Fibroblast of peridontal ligament (primary cell): Measurements from ENCODE around the gene SNRPD3.
A peak's percentile ranks its signal among the peaks of the same experiment; 100 is the strongest.
"Not testable (repeated sequence)": the region's sequence is repeated elsewhere in the genome, so short reads cannot be mapped to it uniquely, and the experiment has no call there.

ENCODE experiments used
- DNase-seq: peaks from one replicate; pipeline ENCODE4 v3.0.0-alpha.2; 2010; ENCODE audit errors: extremely low read depth

SNRPD3 gene

DNA sequence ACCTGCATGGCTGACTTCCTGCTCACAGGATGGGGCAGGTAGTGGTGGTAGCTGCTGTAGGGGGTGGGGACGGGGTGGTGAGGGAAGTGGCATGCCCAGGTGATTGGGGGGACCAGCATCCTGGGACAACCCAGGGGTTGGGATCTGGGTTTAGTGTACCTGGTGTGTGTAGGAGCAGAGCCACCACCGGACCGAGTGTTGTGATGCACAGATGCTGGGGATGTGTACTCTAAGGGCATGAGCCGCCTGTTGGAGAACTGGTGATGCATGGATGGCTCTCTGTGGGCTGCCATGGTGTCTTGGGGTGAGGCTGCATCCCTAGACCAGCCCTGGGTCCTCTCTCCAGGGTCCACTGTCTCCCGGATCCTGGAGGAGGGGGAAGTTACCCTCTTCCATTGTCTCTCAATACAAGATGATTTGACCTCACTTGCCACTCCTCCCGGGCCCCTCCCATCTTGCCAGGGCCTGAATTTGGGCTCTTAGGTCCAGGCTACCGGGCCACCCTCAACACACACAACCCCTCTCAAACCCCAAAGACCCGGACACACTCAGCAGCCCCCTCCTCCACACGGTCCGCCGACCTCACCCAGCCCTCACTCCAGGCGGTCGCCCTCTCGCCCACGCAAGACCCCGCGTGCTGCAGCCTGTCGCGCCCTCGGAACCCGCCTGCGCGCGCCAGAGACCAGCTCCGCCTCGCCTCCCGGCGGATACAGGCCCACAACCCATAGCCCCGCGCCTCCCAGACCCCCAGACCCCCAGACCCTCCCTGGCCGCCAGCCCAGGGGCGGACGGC is 36.5 kb downstream of the SNRPD3 start:
- DNase-seq: peak; percentile 25

DNA sequence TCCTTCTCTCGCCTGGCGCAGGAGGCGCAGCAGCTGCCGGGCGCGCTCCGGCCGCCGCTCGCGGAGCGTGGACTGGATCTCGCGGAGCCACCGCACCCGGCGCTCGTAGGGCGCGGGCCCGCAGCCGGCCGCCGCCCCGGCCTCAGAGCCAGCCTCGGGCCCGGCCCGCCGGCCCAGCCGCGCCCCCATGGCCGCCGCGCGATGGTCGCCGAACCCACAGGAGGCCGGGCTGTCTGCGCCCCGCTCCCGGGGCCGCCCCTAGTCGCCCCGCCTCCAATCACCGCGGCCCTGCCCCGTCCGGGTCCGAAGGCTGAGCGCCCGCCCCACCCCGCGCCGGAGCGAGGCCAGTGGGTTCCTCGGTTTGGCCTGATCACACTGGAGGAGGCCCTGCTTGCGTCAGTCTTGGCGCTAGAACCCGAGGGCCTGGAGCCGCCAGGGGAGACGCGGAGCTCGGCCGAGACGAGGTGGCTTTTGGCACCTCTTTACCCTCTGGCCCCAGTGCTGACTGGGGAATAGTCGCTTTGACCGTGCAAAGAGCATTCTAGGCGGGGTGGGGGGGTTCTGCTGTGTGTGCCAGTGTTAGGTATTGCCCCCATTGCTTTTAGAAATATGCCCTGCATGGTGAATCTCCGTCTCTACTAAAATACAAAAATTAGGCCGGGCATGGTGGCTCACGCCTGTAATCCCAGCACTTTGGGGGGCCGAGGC is 37.2 kb downstream of the SNRPD3 start, which contains the start of gene LRRC75B:
Gene LRRC75B, minus strand, starts transcription at position 223 of the 708 bp plus-strand sequence. Its CDS starts 34 bp downstream, at position 189.
- DNase-seq: peak; percentile 84

DNA sequence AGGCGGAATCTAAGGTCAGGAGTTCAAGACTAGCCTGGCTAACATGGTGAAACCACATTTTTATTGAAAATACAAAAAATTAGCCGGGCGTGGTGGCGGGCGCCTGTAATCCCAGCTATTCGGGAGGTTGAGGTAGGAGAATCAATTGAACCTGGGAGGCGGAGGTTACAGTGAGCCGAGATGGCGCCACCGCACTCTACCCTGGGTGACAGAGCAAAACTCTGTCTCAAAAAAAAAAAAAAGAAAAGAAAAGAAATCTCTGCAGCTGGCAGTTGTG is 37.7 kb downstream of the SNRPD3 start:
- not testable (repeated sequence) for DNase-seq

DNA sequence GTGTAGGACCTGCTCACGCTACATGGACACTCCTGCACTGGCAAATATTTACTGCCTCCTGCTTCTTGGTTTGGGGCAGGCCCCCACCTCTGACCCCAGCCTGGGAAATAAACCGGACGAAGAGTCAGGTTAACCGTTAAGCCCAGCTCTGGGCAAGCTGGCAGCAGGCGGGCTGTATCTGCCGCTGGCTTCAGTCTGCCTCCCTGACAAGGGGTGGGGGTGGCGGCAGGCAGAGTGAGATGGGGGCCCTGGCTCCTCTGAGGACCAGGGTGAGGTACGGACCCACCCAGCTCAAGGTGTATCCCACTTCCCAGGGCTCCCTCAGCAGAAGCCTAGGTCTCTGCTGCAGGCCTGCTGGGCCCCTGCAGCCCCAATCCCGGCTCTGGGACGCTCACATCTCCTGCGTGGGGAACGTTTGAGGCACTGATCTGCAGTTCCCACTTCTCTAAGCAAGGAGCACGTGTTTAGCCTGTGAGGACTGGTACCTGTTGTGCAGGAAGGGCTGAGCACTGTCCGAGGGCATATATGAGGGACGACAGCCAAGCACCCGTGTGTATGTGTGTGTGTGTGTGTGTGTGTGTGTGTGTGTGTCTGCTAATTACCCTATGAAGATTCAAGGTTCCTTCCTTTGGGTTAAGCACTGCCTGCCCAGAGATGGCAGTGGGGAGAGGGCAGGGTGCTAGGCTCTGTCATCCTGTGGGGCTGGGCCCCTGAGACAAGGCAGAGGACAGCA is 38.2 kb downstream of the SNRPD3 start:
- no peak for DNase-seq

DNA sequence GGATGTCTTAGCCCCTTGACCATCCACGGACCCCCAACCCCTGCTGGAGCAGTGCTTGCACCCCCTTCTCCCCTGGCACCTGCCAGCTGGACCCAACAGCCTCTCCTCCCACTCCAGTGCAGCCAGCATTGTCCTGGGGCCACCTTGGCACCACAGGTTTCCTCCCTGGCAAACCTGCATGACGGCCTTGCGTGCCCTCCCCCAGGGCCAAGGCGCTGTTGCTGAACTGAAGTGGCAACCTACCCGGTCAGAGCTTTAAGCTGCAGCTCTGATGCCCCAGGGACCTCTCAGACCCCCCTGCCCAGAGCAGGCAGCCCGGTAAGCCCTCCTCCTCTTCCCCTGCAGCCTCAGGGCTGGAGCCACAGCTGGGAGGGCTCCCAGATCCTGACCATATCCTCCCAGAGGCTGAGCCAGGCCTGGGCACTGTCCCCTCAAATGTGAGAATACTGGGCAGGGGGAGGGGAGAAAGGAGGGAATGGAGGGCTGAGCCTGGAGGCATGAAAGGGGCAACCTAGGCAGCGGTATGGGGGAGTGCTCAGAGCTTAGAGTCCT is 38.8 kb downstream of the SNRPD3 start:
- DNase-seq: no peak

DNA sequence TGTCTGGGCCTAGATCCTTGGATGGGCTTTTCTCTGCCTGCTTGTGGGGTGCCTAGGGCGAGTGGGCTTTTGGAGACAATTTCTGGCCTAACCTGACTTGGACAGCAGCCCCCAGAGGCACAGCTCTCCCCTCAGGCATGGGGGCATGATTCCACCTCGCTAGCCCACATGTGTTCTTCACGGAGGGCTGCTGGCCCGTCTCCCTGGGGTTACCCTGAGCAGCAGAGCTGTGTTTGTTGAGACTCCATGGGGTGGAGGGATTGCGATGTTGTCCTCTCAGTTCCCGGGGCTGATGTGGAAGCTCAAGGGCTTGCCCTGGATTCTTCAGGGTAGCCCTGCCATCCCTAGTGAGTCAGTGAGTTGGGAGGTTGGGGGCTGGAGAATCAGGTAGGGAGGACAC is 39.4 kb downstream of the SNRPD3 start:
- no peak for DNase-seq

DNA sequence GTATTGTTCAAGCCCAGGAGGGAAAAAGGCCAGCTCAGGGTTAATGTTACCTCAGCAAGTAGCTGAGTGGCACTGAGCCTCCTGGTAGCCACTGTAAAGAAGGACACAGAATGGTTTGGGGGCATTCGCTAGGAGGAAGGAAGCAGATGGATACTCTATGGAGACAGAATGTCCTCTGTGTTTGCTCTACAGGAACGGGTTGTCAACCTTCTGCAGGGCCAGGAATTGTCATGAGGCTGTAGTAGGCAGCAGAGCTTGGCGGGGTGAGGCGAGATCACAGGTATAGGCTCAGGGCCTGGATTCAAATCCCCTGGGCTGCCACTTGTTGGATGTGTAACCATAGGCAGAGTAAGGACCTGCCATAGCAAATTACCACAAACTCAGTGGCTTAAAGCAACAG is 40.1 kb downstream of the SNRPD3 start:
- DNase-seq: no peak

DNA sequence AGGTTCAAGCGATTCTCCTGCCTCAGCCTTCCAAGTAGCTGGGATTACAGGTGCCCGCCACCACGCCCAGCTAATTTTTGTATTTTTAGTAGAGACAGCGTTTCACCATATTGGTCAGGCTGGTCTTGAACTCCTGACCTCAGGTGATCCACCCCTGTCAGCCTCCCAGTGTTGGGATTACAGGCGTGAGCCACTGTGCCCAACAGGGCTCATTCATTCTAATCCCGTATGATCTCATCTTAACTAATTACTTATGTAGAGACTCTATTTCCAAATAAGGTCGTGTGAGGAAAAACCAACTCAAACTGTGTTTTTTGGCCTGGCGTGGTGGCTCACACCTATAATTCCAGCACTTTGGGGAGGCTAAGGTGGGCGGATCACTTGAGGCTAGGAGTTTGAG is 41.3 kb downstream of the SNRPD3 start:
- DNase-seq: not testable (repeated sequence)

DNA sequence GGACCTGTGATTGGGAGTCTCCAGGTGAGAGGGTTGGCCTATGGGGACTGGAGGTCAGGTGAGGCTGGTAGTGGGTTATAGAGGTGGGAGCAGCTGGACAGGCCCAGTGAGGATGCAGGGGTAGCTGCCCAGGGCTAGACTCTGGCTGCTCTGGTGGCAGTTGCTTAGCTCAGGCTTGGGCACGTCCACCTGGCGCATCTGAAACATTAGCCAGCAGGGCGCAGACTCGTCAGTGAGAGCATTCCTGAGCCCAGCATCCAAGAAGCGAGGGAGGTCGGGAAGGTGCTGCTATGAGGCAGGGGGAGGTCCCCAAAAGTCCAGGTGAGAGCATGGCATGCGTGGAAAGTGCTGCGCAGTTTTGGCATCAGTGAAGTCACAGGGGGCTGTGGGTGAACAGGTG is 43.7 kb downstream of the SNRPD3 start:
- DNase-seq: no peak

DNA sequence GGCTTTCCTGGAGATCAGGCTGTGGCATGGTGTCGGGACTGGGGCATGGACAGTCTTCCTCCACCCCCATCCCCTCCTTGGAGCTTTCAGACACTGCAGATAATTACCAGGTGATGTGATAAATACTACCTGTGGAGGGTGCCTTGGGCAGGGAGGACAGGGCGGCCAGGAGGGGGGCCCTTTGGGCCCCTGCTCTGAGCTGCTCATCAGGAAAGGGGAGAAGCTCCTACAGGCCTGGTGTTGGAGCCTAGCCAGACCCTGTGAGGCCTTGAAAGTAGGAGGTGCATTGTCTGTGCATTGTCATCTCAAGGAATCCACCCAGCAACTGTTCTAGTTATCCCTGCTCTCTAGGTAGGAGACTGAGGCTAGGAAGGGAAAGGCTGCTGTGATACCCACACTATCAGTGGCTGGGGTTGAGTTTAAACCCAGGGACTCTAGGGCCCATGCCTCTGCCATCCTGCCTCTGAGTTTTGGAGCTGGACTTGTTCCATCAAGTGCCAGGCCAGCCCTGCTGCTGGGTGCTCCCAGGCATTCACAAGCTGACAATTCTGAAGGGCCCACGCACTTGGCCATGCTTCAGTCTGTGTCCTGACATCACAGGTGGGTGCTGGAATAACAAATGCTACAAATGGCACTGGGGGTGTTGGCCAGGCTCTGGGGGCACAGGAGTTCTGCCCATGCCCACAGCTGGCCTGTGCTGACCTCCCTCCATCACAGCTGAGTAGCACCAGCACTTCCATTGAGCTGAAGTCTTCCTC is 44.3 kb downstream of the SNRPD3 start:
- DNase-seq: not testable (repeated sequence)

DNA sequence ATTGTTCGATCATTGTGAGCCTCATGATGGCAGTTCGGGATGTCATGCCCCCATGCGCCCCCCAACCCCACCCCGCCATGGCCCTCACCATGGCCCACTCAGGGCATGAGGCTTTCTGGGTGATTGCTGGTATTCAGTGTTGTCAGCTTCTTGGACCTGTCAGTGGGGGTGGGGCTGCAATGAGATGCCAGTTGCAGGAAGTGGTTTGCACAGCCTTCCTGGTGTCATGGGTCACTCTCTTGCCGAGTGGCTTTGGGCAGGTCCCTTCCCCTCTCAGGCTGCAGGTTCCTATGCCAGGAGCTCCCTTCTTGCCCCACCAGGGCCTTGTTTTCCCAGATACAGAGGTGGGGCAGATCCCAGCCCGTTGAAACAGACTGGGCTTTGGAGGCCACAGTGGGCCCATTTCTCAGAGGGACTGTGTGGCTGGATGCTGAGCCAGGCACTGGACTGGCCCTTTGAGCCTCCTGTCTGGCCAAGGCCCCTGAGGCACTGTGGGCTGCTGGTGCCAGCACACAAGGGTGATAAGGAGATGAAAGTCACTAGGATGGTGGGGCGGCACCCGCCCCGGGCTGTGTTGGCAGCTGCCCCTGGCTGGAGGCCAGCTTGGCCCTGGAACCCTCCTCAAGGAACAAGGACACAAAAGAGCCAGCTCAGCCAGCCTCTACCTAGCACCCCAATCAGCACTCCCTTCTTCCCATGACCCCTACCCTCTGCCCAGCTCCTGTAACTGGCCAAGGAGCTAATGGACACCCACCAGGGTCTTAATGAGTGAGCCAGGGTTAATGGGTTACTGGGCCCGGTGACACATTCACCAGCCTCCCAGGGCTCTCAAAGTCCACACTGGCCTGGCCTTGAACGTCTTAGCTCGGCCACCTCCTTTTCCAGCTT is 45.7 kb downstream of the SNRPD3 start:
- no peak for DNase-seq

DNA sequence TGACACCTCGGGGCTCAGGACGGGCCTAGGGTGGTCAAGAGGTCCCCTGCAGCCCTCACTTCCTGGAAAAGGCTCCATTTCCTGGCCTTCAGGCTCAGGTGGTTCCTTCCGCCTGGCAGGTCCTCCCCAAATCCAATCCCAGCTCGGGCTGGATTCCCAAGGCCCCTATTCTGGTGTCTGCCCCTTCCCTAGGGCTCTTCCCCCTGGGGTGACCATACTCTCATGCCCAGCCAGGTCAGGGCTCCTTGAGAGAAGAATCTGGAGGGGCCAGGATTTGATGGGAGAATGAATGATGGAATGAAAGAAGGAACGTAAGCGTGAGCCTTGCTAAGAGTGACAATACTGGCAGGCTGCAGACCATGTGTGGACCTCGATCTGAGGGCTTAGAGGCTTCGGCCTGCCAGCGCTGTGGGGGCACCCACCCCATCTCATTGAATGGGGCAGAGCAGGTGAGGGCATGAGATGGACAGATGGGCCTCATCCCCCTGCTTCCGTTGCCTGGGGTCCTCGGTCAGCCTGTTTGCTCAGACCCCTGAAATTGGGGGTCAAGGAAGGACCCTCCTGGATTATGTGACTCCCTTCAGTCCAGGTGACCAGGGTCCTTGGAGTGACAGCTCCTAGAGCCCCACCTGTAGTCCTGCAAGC is 46.4 kb downstream of the SNRPD3 start:
- DNase-seq: not testable (repeated sequence)

DNA sequence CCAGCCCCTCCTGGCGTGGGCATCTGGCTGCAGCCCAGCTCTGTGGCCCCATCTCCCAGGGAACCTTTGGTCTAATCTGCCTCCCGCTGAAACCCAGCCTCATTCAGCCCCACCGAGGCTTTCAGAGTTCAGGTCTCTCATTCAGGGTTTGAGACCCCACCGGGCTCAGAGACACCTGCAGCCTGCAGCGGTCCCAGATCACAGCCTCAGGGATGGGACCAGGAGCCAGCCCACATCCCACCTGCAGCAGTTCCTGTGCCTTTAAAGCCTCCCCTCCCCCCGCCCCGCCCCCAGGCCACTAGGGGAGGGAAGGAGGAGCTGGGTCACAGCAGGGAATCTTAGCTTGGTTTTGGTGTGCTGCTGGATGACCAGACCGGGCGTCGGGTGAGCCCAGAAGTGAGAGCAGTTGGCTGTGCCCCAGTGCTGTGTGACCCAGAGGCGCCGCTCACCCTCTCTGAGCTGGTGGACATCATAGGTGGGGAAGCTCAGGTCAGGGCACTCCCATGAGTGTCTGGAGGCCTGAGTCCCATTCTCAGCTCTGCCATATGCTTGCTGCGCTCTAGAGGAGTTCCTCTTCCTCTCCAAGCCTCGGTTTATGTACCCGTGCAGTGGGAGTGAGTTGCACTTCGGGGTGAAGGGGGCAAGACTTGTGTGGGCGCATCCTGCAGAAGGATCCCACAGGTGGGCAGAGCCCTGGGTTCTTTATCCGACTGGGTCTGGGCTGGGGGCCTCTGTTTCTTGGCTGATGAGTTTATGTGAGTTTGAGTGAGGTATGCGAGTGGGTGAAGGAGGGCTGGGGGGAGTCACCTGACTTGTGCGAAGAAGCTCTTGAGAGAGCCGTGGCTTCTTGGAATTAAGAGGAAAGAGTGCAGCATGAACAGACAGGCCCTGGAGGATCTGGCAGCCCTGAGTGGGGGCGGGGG is 47.3 kb downstream of the SNRPD3 start, which contains the start of gene GGT1:
Gene GGT1, plus strand, starts transcription at position 347 of the 923 bp plus-strand sequence. CDS start 7,889 bp downstream, outside the sequence.
- not testable (repeated sequence) for DNase-seq

DNA sequence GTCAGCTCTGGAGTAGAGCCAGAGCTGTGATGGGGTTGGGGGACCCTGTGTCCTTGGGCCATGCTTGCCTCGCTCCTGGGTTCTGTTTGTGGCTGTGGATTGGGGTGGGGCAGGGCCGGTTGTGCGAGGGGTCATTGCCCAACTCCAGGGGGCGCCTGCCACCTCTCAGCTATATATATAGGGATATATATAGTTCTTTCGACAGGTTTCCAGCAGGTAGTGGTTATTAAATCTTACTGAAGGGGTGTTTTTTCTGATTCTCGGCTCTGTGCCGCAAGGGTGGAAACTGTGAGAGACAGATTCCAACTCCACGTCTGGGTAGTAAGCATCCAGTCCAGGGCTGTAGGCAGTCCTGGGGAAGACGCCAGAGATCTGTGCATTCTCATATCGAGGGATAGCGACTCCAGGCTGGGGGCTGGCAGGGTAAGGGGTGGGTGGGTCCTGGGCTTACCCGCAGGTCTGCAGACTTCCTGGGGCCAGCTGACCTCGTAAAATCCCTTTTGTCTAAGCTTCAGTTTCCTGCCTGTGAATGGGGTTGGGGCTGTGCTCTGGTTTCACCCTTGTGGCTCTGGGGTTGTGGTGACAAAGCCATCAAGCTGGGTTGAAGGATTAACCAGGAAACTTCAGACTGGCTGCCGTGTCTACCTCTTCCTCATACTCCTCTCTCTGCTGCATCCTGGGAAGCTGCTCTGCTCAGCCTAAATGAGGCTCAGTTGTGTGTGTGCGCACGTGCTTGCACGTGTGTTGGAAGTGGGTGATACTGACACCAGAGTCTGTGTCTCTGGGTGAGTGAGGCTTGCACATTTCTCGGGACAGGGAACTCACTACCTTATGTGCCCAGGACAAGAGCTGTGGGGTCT is 48.2 kb downstream of the SNRPD3 start:
- not testable (repeated sequence) for DNase-seq

DNA sequence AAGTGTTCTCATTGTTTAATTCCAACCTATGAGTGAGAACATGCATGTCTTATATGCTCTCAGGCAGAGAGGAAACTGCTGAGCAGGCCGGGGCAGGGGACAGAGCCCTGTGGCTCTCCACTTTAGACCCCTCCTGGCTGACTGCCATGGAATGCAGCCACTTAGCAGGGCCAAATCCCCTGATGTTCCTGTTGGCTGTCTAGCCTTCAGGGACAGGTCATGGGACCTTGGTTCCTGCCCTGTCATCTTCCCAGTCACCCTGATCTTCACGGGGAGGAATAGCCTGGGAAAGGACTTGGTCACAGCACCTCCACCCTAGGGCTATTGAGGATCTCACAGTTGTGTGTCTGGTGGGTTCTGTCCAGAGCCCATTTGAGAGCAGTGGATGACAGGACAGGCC is 50.5 kb downstream of the SNRPD3 start:
- DNase-seq: not testable (repeated sequence)

DNA sequence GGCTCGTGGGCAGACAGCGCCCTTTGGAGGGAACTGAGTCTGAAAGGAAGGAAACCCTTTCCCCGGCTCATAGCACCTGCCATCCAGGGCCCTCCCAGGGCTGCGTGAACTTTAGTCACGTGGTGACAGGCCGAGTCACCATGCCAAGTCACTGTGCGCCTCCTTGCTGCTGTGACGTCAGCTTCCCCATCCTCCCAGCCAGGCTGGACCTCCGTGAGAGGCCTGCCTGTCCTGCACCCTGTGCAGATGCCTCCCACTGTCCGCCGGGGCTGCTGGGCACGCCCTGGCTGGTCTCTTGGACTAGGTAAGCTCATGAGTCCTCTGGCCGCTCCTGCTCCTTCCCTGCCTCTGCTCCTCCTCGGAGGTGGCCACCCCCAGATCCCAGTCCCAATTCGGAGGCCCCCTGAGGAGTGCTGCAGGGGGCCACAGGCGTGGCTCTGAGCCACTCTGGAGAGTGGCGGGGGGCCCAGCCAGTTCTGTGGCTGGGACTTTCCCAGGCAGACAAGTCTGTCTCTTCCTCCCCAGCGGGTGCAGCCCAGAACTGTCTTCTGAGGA is 51.7 kb downstream of the SNRPD3 start:
- DNase-seq: not testable (repeated sequence)

DNA sequence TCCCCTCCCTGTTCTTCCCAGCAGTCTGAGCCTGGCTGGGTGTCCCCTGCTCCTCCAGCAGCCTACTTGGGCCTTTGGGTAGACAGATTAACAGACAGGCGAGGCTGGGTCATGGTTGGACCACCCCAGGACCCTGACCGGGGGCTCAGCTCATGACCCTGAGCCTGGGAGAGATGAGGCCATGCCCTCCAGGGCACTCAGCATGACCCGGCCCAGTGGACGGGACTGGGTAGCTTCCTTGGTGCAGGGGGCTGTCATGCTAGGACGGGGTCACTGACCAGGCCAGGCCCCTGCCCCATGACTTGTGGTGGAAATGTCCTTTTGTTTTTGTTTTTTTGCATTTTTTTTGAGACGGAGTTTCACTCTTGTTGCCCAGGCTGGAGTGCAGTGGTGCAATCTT is 52.5 kb downstream of the SNRPD3 start:
- DNase-seq: not testable (repeated sequence)
